Breast epithelium (tissue), 4 donors: ENCODE data around the gene SARS1. TPM values are rescaled to one million over a fixed set of nuclear protein-coding genes. Genes with fewer than 3 reads are reported as not detected.

Source experiments
- DNase-seq, 2 donors: peaks; one replicate each; pipeline ENCODE4 v3.0.0-alpha.2; 2019; ENCODE audit warnings: low spot score in 2 of 2
- H3K27ac ChIP-seq, 2 donors: fragments of 200-600 bp; sonication (generic) in 1 of 2; one replicate each; pipeline ENCODE4 v1.5.1; 2016 to 2019; ENCODE audit warnings: mild to moderate bottlenecking in 1 of 2
- H3K27me3 ChIP-seq, 2 donors: fragments of 200-600 bp; sonication (generic) in 1 of 2; one replicate each; pipeline versions ENCODE4 v1.5.1 to v1.6.0; 2017 to 2019; ENCODE audit warnings: control low read depth in 1 of 2, mild to moderate bottlenecking in 1 of 2
- H3K36me3 ChIP-seq: fragments of 200-600 bp; one replicate; pipeline ENCODE4 v1.5.1; 2019
- H3K4me1 ChIP-seq, 2 donors: fragments of 200-600 bp; sonication (generic); one replicate each; pipeline ENCODE4 v1.5.1; 2016 to 2019; ENCODE audit warnings: control low read depth in 1 of 2
- H3K4me3 ChIP-seq, 3 donors: fragments of 200-600 bp; sonication (generic); 1 replicate in 2 of 3; 2 replicates in 1 of 3; pipeline ENCODE4 v1.5.1; 2016 to 2019; ENCODE audit warnings: mild to moderate bottlenecking in 3 of 3, moderate library complexity in 2 of 3
- H3K9me3 ChIP-seq, 2 donors: fragments of 200-600 bp; sonication (generic) in 1 of 2; one replicate each; pipeline ENCODE4 v1.5.1; 2016 to 2019; ENCODE audit warnings: control low read depth in 1 of 2
- CTCF ChIP-seq, 3 donors: fragments of 450-650 bp; IDR thresholded peaks; one replicate each; pipeline ENCODE4 v1.5.1; 2016 to 2017; ENCODE audit warnings: antibody characterized with exemption in 3 of 3, mild to moderate bottlenecking in 3 of 3, moderate library complexity in 3 of 3
- POLR2A ChIP-seq: fragments of 450-650 bp; IDR thresholded peaks from one replicate; pipeline ENCODE4 v1.6.1; 2016; ENCODE audit warnings: antibody characterized with exemption, mild to moderate bottlenecking, moderate library complexity
- POLR2AphosphoS5 ChIP-seq, 3 donors: sonication (generic); formaldehyde crosslinking; IDR thresholded peaks; one replicate each; pipeline ENCODE4 v1.6.1; 2017; ENCODE audit warnings: antibody characterized with exemption in 3 of 3
- intact Hi-C: fragments of 100-400 bp; cut with DNase I; formaldehyde crosslinking; loops from one replicate; pipeline ENCODE4 v1.15.1; 2023; ENCODE audit warnings: low total_unique reads
- total RNA-seq, 3 donors: library from RNA; depleted of rRNA; stranded (reverse); fragments of >200 nt; gene quantifications; one replicate each; pipeline ENCODE4 v1.1.0, GENCODE V29; 2016

The SARS1 gene
- total RNA-seq, 3 donors from 2014 or later, result 146 to 172 (median 161) TPM

GRCh38 chr1:109255678-109256077, 42.0 kb downstream of the SARS1 start:
- H3K4me1 ChIP-seq, result peaks cover 6 to 9% of the 10 kb centered on the region in 2 donors
- H3K9me3 ChIP-seq, result no peaks in the 10 kb centered on the region
- H3K4me3 ChIP-seq, result peak overlapping the region in 1 of 3 donors; percentile 59
- H3K27me3 ChIP-seq, result no peaks in the 10 kb centered on the region
- intact Hi-C loops, result no loop called here
- no peaks in the 10 kb centered on the region for H3K36me3 ChIP-seq
- no peak for TF ChIP-seq CTCF (IDR thresholded peaks at IDR 0.05)
- no peak for TF ChIP-seq POLR2AphosphoS5 (IDR thresholded peaks at IDR 0.05)
- TF ChIP-seq POLR2A, result no peak
- peak overlapping the region; percentile 93 to 97 for H3K27ac ChIP-seq
- no peak for DNase-seq

- H3K27me3 ChIP-seq, result no peaks in the 10 kb centered on the region
- peaks cover 6 to 9% of the 10 kb centered on the region in 2 donors for H3K4me1 ChIP-seq
- H3K27ac ChIP-seq, result peak overlapping the region; percentile 93 to 97
- no peak overlapping the region for H3K4me3 ChIP-seq
- intact Hi-C loops, result no loop called here
- TF ChIP-seq CTCF (IDR thresholded peaks at IDR 0.05) (no peak), POLR2A (no peak), POLR2AphosphoS5 (IDR thresholded peaks at IDR 0.05) (no peak)
- H3K9me3 ChIP-seq, result no peaks in the 10 kb centered on the region
- H3K36me3 ChIP-seq, result no peaks in the 10 kb centered on the region
- DNase-seq, result no peak
Measured at GRCh38 chr1:109256085-109256484, 42.4 kb downstream of the SARS1 start.

- Histone ChIP-seq H3K4me1 (peaks cover 6 to 9% of the 10 kb centered on the region in 2 donors), H3K27me3 (no peaks in the 10 kb centered on the region), H3K27ac (peak overlapping the region; percentile 38 to 68), H3K9me3 (no peaks in the 10 kb centered on the region), H3K36me3 (no peaks in the 10 kb centered on the region), H3K4me3 (no peak overlapping the region)
- intact Hi-C loops, result no loop called here
- TF ChIP-seq CTCF (IDR thresholded peaks at IDR 0.05) (no peak), POLR2AphosphoS5 (IDR thresholded peaks at IDR 0.05) (no peak), POLR2A (no peak)
- no peak for DNase-seq
Measured at GRCh38 chr1:109256971-109257681, 43.4 kb downstream of the SARS1 start.

- Histone ChIP-seq H3K36me3 (no peaks in the 10 kb centered on the region), H3K9me3 (no peaks in the 10 kb centered on the region), H3K4me3 (no peak overlapping the region), H3K27ac (peak overlapping the region; percentile 38 to 68), H3K27me3 (no peaks in the 10 kb centered on the region), H3K4me1 (peaks cover 6 to 9% of the 10 kb centered on the region in 2 donors)
- intact Hi-C loops, result no loop called here
- TF ChIP-seq CTCF (IDR thresholded peaks at IDR 0.05) (no peak), POLR2AphosphoS5 (IDR thresholded peaks at IDR 0.05) (no peak), POLR2A (no peak)
- no peak for DNase-seq
Measured at GRCh38 chr1:109257682-109258421, 44.1 kb downstream of the SARS1 start.
